C4-2B (cell line): ENCODE measurements around the gene CHDH.

ENCODE experiments used
- ZFX ChIP-seq: fragments of 450-650 bp; IDR thresholded peaks from 2 replicates; pipeline ENCODE4 v1.6.1; 2017
- TF ChIP-seq, protein P1 (sequence below): fragments of 450-650 bp; conservative IDR thresholded peaks from 2 replicates; pipeline ENCODE4 v1.5.1; 2017; ENCODE audit warnings: mild to moderate bottlenecking

DNA sequence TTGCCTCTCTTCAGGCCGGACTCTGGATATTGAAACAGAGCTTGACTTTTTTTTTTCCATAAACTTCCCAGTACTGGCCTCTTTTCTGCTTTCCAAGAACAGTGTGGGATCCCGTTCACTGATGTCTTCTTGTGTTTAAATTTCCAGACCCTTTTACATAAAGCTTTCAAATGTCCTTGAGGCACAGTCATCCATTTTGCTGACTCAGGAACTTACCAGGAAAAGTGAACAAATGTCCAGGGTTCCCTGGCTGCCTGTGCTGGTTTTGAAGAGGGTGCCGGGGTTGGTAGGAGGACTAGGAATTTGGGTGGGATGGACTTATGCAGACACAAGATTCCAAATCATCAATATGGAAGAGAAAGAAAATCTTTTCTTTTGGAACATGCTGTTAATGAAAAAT lies 68.1 kb downstream of the CHDH start:
- TF ChIP-seq, protein P1, sequence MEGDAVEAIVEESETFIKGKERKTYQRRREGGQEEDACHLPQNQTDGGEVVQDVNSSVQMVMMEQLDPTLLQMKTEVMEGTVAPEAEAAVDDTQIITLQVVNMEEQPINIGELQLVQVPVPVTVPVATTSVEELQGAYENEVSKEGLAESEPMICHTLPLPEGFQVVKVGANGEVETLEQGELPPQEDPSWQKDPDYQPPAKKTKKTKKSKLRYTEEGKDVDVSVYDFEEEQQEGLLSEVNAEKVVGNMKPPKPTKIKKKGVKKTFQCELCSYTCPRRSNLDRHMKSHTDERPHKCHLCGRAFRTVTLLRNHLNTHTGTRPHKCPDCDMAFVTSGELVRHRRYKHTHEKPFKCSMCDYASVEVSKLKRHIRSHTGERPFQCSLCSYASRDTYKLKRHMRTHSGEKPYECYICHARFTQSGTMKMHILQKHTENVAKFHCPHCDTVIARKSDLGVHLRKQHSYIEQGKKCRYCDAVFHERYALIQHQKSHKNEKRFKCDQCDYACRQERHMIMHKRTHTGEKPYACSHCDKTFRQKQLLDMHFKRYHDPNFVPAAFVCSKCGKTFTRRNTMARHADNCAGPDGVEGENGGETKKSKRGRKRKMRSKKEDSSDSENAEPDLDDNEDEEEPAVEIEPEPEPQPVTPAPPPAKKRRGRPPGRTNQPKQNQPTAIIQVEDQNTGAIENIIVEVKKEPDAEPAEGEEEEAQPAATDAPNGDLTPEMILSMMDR: no peak
- TF ChIP-seq ZFX: no peak
